ENCODE measurements around the gene GPHN. TPM values are rescaled to one million over a fixed set of nuclear protein-coding genes. Genes with fewer than 3 reads are reported as not detected.

Gene GPHN
- total RNA-seq, 2 experiments from 2014 or later, result 29.8 to 37.5 TPM

DNA sequence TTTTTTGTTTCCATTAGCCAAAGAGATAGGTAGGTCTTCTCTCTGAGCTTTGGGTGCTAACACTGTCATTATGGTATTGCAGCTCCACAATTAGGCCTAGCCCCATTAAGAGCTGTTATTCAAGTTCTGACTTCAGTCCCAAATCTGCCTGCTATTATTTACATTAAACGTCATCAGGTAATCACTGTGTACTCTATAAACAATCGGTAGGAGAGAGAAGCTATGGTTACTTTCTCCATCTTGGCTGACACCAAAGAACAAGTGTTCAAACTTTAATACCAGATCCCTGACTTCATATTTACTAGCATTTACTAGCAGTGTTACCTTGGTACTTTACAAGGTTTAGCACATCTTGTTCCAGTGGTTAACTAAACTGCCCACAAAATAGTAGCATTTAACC is 376.2 kb downstream of the GPHN start:
- Mint-ChIP-seq H3K27me3 (no peaks in the 10 kb centered on the region), H3K4me3 (no peak overlapping the region), H3K9me3 (ENCODE audit: low read depth) (peaks cover 20% of the 10 kb centered on the region), H3K36me3 (ENCODE audit: low read depth) (peaks cover 32% of the 10 kb centered on the region), H3K27ac (no peak overlapping the region), H3K4me1 (no peaks in the 10 kb centered on the region)
- ATAC-seq (no peak), DNase-seq (no peak)
- POLR2A ChIA-PET, result no interaction called here
- intact Hi-C loops (cut with DNase I, micrococcal nuclease), result no loop called here
- CTCF ChIA-PET, result interaction anchor here (0.8 kb wide), 1 partner anchor 1577 kb away, joined by 3 read pairs; no protein-coding TSS in a partner anchor

GRCh38 chr14:66900719-66901118 is 392.8 kb downstream of the GPHN start:
- Mint-ChIP-seq H3K36me3 (ENCODE audit: low read depth) (peaks cover 20% of the 10 kb centered on the region), H3K4me1 (no peaks in the 10 kb centered on the region), H3K27ac (no peak overlapping the region), H3K9me3 (ENCODE audit: low read depth) (peaks cover 21% of the 10 kb centered on the region), H3K27me3 (no peaks in the 10 kb centered on the region), H3K4me3 (no peak overlapping the region)
- no peak for ATAC-seq
- ChIA-PET POLR2A (no interaction called here), CTCF (no interaction called here)
- no peak for DNase-seq
- intact Hi-C loops (cut with DNase I, micrococcal nuclease), result no loop called here

- H3K36me3 Mint-ChIP-seq (ENCODE audit: low read depth), result no peaks in the 10 kb centered on the region
- no peak overlapping the region for H3K4me3 Mint-ChIP-seq
- DNase-seq (no peak), ATAC-seq (no peak)
- ChIA-PET POLR2A (no interaction called here), CTCF (interaction anchor here (1.1 kb wide), 1 partner anchor 12 kb away, joined by 3 read pairs; no protein-coding TSS in a partner anchor)
- no peak overlapping the region for H3K27ac Mint-ChIP-seq
- intact Hi-C loops (cut with DNase I, micrococcal nuclease), result no loop called here
- H3K27me3 Mint-ChIP-seq, result no peaks in the 10 kb centered on the region
- H3K4me1 Mint-ChIP-seq, result no peaks in the 10 kb centered on the region
- no peaks in the 10 kb centered on the region for H3K9me3 Mint-ChIP-seq (ENCODE audit: low read depth)
Observed at GRCh38 chr14:66910311-66910840, 402.4 kb downstream of the GPHN start.

DNA sequence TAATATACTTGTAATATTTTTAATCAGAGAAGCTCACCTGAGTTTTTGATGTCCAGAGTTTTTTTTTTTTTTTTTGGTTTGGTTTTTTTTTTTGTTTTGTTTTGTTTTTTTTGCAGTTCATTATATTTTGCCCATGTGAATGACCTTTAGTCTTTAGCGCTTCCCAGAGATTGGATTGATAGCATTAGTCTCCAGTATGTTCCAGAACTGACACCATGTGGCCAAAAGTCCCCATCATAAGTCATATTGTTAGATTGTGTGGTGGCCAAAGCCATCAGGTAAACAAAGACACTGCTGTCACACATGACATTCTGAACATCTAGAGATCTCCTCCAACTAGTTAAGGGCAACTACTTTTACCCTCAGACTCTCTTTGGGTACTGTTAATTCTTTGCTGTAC is 408.5 kb downstream of the GPHN start:
- POLR2A ChIA-PET, result no interaction called here

GRCh38 chr14:66918527-66918926 is 410.6 kb downstream of the GPHN start:
- DNase-seq (no peak), ATAC-seq (no peak)
- POLR2A ChIA-PET, result no interaction called here
- intact Hi-C loops (cut with DNase I, micrococcal nuclease), result no loop called here
- Mint-ChIP-seq H3K4me1 (no peaks in the 10 kb centered on the region), H3K9me3 (ENCODE audit: low read depth) (peaks cover 1% of the 10 kb centered on the region), H3K4me3 (no peak overlapping the region), H3K36me3 (ENCODE audit: low read depth) (peaks cover 48% of the 10 kb centered on the region), H3K27ac (no peak overlapping the region), H3K27me3 (no peaks in the 10 kb centered on the region)
- CTCF ChIA-PET, result no interaction called here

More for the DNA sequence above, 408.5 kb downstream of the GPHN start:
- Mint-ChIP-seq H3K9me3 (ENCODE audit: low read depth) (peaks cover 1% of the 10 kb centered on the region), H3K27ac (no peak overlapping the region), H3K4me1 (no peaks in the 10 kb centered on the region), H3K4me3 (no peak overlapping the region), H3K27me3 (no peaks in the 10 kb centered on the region), H3K36me3 (ENCODE audit: low read depth) (peaks cover 36% of the 10 kb centered on the region)
- CTCF ChIA-PET, result interaction anchor here (0.6 kb wide), 1 partner anchor 255 kb away, joined by 3 read pairs; no protein-coding TSS in a partner anchor
- ATAC-seq, result no peak
- no peak for DNase-seq
- intact Hi-C loops (cut with DNase I, micrococcal nuclease), result no loop called here

GRCh38 chr14:66920196-66920595 is 412.2 kb downstream of the GPHN start:
- CTCF ChIA-PET, result no interaction called here
- POLR2A ChIA-PET, result no interaction called here
- H3K4me3 Mint-ChIP-seq, result no peak overlapping the region
- peaks cover 1% of the 10 kb centered on the region for H3K9me3 Mint-ChIP-seq (ENCODE audit: low read depth)
- ATAC-seq (no peak), DNase-seq (no peak)
- H3K36me3 Mint-ChIP-seq (ENCODE audit: low read depth), result peaks cover 62% of the 10 kb centered on the region
- no peaks in the 10 kb centered on the region for H3K27me3 Mint-ChIP-seq
- intact Hi-C loops (cut with DNase I, micrococcal nuclease), result no loop called here
- no peak overlapping the region for H3K27ac Mint-ChIP-seq
- no peaks in the 10 kb centered on the region for H3K4me1 Mint-ChIP-seq

DNA sequence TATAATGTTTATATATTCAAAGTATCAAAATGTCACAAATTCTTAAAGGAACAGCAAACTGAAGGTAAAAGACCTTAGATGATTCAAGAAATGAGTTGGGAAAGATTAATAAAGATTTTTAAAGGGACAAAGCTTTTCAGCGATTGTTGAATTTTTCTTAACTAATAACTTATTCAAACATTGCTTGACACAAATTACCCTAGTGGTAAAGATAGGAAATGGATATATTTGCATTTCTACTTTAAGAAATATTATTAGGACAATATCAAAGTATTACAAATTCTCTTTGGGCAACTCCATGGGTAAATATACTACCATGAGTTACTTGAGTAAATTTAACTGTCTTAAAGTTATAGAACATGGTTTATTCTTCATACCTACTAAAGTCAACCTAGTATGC is 415.3 kb downstream of the GPHN start:
- no peaks in the 10 kb centered on the region for H3K4me1 Mint-ChIP-seq

GRCh38 chr14:66939409-66939808 is 431.5 kb downstream of the GPHN start:
- no peaks in the 10 kb centered on the region for H3K4me1 Mint-ChIP-seq
- CTCF ChIA-PET, result no interaction called here
- POLR2A ChIA-PET, result no interaction called here
- intact Hi-C loops (cut with DNase I, micrococcal nuclease), result no loop called here
- no peak overlapping the region for H3K27ac Mint-ChIP-seq
- H3K36me3 Mint-ChIP-seq (ENCODE audit: low read depth), result peaks cover 67% of the 10 kb centered on the region
- DNase-seq, result no peak
- H3K4me3 Mint-ChIP-seq, result no peak overlapping the region
- no peak for ATAC-seq
- no peaks in the 10 kb centered on the region for H3K27me3 Mint-ChIP-seq
- peaks cover 28% of the 10 kb centered on the region for H3K9me3 Mint-ChIP-seq (ENCODE audit: low read depth)

More for the DNA sequence above, 415.3 kb downstream of the GPHN start:
- intact Hi-C loops (cut with DNase I, micrococcal nuclease), result no loop called here
- Mint-ChIP-seq H3K36me3 (ENCODE audit: low read depth) (peaks cover 64% of the 10 kb centered on the region), H3K9me3 (ENCODE audit: low read depth) (peaks cover 4% of the 10 kb centered on the region), H3K4me3 (no peak overlapping the region), H3K27ac (no peak overlapping the region), H3K27me3 (no peaks in the 10 kb centered on the region)
- ATAC-seq, result no peak
- POLR2A ChIA-PET, result no interaction called here
- no peak for DNase-seq
- CTCF ChIA-PET, result no interaction called here

DNA sequence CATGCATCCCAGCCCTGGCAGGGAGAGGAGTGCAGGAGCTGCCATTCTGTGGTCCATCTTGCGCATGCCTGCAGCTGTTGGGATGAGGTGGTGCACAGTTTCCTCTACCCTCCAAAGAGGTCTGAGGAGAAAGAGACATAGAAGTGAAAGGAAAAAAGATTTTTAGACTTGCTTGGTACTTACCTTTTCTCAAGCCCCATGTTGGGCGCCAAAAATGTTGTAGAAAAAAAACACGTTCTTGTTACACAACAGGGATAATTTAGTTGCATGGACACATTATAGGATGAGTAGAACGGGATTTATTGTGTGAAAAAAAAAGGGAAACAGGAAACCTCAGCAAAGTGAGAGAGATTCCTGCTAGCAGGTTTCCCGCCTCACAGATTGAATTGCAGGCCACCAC is 436.9 kb downstream of the GPHN start:
- ChIA-PET POLR2A (no interaction called here), CTCF (interaction anchor here (0.6 kb wide), 1 partner anchor 117 kb away, joined by 4 read pairs; no protein-coding TSS in a partner anchor)
- no peak overlapping the region for H3K27ac Mint-ChIP-seq
- H3K4me3 Mint-ChIP-seq, result no peak overlapping the region
- peaks cover 71% of the 10 kb centered on the region for H3K36me3 Mint-ChIP-seq (ENCODE audit: low read depth)
- H3K9me3 Mint-ChIP-seq (ENCODE audit: low read depth), result peaks cover 36% of the 10 kb centered on the region
- intact Hi-C loops (cut with DNase I, micrococcal nuclease), result no loop called here
- ATAC-seq, result no peak
- no peaks in the 10 kb centered on the region for H3K4me1 Mint-ChIP-seq
- peak; percentile 13 for DNase-seq
- no peaks in the 10 kb centered on the region for H3K27me3 Mint-ChIP-seq

DNA sequence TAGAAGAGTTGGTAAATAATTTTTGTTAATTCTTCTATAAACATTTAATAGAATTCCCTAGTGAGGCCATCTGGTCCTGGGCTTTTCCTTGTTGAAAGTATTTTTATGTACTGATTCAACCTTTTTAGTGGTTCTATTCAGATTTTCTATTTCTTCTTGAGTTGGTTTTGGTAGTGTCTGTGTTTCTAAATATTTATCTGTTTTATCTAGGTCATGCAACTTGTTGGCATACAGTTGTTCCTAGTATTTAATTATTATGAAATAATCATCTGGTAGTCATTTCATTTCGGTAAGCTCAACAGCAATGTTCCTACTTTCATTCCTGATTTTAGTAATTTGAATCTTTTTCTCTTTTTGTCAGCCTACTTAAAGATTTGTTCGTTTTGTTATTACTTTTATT is 447.2 kb downstream of the GPHN start:
- H3K36me3 Mint-ChIP-seq (ENCODE audit: low read depth), result peaks cover 62% of the 10 kb centered on the region
- peaks cover 30% of the 10 kb centered on the region for H3K9me3 Mint-ChIP-seq (ENCODE audit: low read depth)
- CTCF ChIA-PET, result no interaction called here
- no peak for ATAC-seq
- POLR2A ChIA-PET, result no interaction called here
- H3K4me3 Mint-ChIP-seq, result no peak overlapping the region
- intact Hi-C loops (cut with DNase I, micrococcal nuclease), result no loop called here
- no peak for DNase-seq
- no peaks in the 10 kb centered on the region for H3K4me1 Mint-ChIP-seq
- no peak overlapping the region for H3K27ac Mint-ChIP-seq
- H3K27me3 Mint-ChIP-seq, result no peaks in the 10 kb centered on the region

DNA sequence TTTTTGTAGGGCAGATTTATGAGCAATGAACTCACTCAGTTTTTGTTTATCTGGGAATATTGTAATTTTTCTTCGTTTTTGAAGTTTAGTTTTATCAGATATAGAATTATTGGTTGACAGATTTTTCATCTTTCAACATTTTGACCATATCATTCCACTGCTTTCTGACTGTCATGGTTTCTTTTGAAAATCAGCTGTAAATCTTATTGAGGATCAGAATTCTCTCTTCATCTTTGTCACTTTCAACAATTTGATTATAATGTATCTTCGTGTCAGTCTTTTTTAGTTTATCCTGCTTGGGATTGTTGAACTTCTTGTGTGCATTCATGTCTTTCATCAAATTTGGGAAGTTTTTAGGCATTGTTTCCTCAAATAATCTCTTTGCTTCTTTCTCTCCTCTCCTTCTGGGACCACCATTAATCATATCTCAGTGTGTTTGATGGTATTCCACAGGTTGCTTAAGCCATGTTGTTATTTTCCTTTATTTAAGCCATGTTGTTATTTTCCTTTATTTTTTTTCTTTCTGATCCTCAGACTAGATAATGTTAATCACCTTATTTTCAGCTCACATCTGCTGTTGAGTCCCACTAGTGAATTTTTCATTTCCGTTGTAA is 451.6 kb downstream of the GPHN start:
- peaks cover 58% of the 10 kb centered on the region for H3K36me3 Mint-ChIP-seq (ENCODE audit: low read depth)
- POLR2A ChIA-PET, result no interaction called here
- H3K4me1 Mint-ChIP-seq, result no peaks in the 10 kb centered on the region
- ATAC-seq, result no peak
- intact Hi-C loops (cut with DNase I, micrococcal nuclease), result no loop called here
- CTCF ChIA-PET, result interaction anchor here (0.6 to 0.7 kb wide), 3 partner anchors 27 to 1257 kb away, joined by 3 read pairs; no protein-coding TSS in a partner anchor
- no peaks in the 10 kb centered on the region for H3K27me3 Mint-ChIP-seq
- no peak overlapping the region for H3K4me3 Mint-ChIP-seq
- H3K27ac Mint-ChIP-seq, result no peak overlapping the region
- H3K9me3 Mint-ChIP-seq (ENCODE audit: low read depth), result peaks cover 24% of the 10 kb centered on the region
- DNase-seq, result no peak

DNA sequence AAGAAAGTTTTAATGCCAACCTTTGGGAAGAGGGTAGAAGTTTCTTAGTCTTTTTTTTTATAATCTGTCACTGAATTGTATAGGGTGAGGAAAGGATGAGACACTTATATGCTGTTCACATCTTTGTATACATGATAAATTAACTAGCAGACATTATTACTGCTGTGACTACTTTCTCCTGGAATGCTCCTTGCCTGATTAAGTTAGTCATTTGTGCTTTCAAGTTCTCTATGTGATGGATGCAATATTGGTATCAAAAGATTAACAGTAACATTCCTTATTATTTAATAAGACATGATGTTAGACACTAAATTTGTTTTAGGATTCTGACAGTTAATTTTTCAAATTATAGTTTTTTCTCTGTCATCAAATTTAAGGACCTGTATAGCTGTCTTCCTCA is 457.9 kb downstream of the GPHN start:
- Mint-ChIP-seq H3K27ac (no peak overlapping the region), H3K4me3 (no peak overlapping the region), H3K4me1 (no peaks in the 10 kb centered on the region), H3K27me3 (no peaks in the 10 kb centered on the region), H3K36me3 (ENCODE audit: low read depth) (peaks cover 32% of the 10 kb centered on the region), H3K9me3 (ENCODE audit: low read depth) (no peaks in the 10 kb centered on the region)
- POLR2A ChIA-PET, result no interaction called here
- CTCF ChIA-PET, result interaction anchor here (1.0 kb wide), 1 partner anchor 12 kb away, joined by 3 read pairs; no protein-coding TSS in a partner anchor
- ATAC-seq, result no peak
- no peak for DNase-seq
- intact Hi-C loops (cut with DNase I, micrococcal nuclease), result no loop called here
